Measurements from ENCODE around the gene PIH1D1.
"Not testable (repeated sequence)": the region's sequence is repeated elsewhere in the genome, so short reads cannot be mapped to it uniquely, and the experiment has no call there.

Gene PIH1D1

DNA sequence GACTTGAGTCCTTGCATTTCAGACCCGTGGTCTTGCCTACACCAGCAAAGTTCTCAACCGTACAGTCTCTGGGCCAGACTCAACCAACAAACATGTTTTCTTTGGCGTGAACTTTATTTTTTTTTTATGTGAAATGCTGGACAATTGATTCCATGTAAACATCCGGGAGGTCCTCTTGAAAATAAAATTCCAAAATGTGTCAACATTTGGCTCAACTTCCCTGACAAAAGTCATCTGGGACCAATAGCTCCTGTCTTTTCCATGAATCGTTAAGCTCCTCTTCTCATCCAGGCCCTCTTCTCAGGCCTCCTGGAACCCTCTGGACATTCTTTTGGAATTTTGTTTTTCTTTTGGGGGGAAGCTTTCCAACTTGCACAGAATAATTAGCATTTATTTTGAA, 4.2 kb upstream of the PIH1D1 start:
- no peak for DNase-seq (ENCODE audit: low read depth)

DNA sequence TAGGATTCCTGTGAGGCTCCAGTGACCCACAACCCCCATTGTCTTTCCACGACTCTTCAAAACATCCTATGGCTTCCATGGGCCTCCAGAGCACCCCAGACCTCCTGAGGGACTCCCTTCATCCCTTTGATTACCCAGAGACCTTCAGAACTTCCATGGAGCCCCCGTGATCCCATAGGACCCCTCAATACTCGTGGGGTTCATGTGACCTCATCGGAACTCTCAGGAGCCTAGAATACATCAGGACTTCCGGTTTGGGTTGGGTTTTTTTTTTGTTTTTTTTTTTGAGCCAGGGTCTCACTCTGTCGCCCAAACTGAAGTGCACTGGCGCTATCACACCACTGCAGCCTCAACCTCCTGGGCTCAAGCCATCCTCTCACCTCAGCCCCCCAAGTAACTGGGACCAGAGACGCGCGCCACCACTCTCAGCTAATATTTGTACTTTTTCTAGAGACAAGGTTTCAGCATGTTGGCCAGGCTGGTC, 2.2 kb upstream of the PIH1D1 start:
- DNase-seq (ENCODE audit: low read depth), result no peak

DNA sequence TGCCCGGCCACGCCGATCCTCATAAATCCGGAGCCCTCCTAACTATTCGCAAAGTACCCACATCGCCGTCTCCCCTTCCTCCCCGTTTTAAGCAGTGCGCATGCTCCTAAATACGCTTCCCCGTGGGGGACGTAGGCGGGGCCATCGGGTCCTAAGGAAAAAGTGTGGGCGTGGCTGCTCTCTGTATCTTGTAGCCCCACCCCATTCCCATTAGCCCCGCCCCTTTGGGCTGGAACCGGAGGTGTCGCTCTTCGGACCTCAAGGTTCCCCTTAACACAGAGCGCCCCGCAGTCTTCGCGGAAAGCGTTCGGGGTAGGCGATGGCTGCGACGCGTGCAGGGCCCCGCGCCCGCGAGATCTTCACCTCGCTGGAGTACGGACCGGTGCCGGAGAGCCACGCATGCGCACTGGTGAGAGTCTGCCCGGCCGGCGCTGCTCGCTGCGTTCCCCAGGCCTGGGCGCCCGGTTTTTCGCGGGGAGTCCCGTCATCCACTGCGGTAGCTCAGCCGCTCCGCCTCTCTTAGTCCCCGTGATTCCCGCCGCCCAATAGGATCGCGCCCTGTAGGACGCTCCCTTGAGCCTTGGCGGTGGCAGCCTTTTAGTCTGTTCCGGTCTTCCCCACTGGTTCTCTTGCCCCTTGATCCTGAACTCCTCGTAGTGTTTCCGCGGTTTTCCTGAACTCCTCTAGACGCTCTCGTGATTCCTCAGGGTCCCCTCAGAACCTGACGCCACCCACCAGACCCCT, 1.6 kb upstream of the PIH1D1 start, which contains the start of gene ALDH16A1:
Gene ALDH16A1, plus strand, starts transcription at position 213 of the 744 bp plus-strand sequence. Its CDS starts 107 bp downstream, at position 320.
- DNase-seq (ENCODE audit: low read depth), result peak; percentile 85

DNA sequence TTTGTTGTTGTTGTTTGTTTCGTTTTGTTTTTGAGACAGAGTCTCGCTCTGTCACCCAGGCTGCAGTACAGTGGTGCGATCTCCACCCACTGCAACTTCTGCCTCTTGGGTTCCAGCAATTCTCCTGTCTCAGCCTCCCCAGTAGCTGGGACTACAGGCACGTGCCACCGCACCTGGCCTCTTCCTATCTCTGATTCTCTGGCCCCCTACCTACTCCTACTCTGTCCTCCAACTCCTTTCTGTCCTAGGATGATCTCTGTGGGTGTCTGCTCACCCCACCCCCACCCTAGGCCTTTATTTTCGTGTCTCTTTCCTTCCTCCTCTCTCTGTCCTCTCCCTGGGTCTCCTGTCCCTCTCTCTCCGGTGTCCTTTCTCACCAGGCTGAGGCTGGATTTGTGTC, 1.2 kb downstream of the PIH1D1 start:
- no peak for DNase-seq (ENCODE audit: low read depth)

DNA sequence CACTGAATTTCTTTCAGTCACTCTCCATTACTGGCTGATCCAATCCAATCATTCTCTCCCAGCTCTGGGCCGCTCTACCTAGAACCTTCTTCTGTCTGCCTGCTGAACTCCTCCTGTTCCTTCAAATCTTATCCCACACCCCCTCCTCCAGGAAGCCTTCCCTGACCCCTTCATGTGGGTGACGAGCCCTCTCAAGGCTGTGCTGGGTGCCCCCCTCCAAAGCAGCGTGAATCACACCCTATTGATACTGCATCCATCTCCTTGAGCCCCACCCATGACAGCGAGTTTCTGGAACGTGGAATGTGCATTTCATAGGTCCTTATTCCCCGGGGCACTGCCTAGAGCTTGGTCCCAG, 3.2 kb downstream of the PIH1D1 start:
- no peak for DNase-seq (ENCODE audit: low read depth)

DNA sequence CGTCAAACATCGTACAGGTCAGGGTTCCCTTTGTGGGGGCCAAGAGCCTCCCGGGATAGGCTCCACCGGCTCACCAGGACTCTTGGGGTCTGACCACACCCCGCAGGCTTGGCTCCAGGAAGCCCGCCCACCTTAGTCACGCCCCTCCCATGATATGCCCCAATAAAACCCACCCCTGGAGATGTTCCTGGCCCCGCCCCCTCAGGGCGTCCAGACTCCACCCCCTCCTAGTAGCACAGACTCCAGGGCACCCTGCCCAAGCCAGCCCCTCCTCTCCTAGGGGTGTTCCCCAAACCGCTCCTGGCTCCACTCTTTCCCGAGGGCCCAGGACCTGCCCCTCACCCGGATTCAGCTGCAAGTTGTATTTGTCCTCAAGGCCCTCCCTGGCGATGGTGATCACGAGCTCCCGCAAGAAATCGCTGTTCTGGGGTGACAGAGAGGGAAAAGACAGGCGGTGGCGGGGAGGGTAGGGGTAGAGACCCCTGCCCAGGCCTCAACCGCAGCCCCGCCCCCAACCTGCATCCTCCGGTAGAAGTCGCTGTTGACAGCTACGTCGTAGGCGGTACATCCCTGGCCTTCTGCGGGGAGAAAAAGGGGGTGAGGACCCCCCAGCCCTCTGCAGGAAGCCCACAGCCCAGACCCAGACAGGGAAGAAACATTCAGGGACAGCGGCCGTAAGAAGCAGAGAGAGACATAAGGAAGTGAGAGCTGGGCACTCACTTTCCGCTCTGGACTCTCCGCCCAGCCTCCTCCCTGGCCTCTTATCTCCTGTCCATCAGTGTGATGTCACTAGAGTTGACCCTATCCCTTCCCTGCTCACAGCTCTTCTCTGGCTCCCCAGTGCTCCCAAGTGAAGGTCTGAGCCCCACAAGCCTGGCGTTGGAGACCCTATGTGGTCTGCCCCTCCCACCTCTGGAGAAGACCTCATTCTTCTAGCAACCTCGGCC, 3.9 kb downstream of the PIH1D1 start:
- DNase-seq (ENCODE audit: low read depth), result no peak

DNA sequence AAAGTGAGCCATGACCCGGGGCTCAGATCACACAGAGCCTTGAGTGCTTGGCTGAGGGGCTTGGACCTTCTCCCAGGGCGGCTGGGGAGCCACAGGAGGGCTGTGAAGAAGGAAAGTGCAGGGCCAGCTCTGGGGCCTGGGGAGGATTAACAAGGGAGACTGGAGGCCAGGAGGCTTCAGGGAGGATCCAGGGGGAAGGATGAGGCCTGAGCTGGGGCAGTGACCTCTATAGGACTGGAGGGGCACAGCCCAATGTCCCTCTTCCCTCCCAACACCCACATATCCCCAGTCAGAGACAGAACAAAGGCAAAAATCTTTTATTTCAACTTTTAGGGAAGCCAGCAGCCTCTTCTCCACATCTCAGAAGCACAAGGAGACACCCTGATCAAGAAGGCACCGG, 5.6 kb downstream of the PIH1D1 start:
- no peak for DNase-seq (ENCODE audit: low read depth)

DNA sequence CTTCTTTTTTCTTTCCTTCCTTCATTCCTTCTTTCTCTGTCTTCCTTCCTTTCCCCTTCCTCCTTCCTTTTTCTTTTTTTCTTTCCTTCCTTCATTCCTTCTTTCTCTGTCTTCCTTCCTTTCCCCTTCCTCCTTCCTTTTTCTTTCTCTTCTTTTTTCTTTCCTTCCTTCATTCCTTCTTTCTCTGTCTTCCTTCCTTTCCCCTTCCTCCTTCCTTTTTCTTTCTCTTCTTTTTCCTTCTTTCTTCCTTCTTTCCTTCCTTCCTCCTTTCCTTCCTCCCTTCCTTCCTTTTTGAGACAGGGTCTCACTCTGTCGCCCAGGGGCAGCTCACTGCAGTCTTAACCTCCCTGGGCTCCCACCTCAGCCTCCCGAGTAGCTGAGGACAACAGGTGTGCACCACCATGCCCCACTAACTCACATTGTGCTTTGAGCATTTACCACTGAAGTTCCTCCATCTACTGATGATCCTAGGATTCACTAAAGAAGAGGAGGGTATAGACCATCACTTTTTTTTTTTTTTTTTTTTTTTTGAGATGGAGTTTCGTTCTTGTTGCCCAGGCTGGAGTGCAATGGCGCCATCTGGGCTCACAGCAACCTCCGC, 7.4 kb downstream of the PIH1D1 start:
- not testable (repeated sequence) for DNase-seq (ENCODE audit: low read depth)

DNA sequence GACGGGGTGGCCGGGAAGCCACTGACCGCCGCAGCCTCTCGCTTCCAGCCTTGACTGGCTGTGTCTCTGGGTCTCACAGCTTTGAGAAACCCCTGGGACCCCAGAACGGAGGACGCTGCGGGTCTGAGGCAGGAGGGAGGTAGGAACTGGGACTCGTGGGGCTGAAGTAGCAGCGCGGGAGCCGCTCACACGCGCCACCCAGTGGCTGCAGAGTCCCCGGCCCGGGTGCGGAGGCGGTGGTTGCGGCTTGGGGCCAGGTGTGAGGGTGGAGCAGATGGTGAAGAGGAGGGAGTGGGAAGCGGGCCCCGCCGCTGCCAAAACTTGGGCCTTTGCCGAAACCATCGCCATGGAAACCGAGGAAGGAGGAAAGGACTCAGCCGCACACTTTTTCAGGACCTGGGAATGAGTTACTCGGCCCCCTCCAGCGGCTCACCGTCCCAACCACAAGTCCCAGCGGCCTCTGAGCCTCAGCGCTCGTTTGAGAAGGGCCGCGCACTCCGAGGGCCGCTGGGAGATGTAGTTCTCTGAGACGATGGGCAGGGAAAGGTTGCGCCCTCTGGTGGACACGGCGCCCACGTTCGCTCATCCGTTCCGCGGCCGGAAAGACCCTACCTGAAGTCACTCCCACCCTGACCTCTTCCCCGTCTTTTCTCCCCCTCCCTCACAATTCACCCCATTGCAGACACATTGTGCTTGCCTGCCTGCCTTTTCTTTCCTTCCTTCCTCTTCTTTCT, 8.1 kb downstream of the PIH1D1 start:
- DNase-seq (ENCODE audit: low read depth), result peak; percentile 81

DNA sequence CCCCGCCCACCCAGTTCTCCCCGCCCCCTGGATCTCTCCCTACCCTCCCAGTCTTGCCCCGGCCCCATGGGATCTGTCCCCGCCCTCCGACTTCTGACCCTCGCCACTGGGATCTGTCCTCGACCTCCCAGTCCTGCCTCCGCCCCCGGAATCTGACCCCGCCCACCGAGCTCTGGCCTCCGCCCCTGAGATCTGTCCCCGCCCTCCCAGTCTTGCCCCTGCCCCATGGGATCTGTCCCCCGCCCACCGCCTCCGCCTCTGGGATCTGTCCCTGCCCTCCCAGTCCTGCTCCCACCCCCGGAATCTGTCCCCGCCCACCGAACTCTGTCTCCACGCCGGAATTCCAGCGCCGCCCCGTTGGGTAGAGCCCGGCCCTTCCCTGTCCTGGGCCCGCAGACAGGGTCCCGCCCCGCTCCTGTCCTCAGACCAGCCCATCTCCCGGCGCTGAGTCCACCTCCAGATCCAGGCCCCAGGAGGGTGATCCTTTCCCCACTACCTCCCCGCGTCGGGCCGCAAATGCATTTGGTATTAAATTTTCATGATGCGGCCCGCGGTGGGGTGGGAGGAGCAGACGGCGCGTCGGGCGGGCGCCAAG, 8.7 kb downstream of the PIH1D1 start:
- peak; percentile 31 for DNase-seq (ENCODE audit: low read depth)

DNA sequence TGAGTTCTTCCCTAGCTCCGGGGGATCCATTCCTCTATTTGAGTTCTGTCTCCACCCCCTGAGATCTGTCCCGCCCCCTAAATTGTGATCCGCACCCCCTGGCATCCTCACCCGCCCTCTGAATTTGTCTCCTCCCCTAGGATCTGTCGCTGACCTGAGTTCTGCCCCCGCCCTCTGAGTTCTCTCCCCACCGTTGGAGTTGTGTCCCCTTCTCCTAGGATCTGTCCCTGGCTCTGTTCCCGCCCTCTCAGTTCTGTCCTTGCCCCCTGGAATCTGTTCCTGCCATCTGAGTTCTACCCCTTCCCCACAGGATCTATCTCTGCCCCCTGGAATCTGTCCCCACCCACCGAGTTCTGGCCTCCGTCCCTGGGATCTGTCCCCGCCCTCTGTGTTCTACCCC, 9.3 kb downstream of the PIH1D1 start:
- DNase-seq (ENCODE audit: low read depth), result no peak

DNA sequence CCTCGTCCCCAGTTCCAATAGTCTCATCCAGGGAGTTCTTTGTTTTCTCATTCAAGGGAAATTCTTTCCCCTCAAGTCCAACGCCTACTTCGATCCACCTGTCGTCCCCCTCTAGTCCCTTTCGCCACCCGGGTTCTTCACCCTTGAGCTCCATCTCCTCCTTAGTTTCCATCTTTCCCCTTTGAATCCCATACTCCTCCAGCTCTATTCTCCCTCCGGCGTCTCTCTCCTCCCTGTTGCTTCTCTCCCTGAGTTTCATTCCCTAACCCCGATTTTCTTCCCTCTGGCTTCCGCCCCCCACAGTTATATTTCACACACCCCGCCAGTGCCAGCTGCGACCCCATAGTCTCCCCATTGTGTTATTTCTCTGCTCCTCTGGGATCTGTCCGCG, 9.7 kb downstream of the PIH1D1 start:
- DNase-seq (ENCODE audit: low read depth), result no peak

DNA sequence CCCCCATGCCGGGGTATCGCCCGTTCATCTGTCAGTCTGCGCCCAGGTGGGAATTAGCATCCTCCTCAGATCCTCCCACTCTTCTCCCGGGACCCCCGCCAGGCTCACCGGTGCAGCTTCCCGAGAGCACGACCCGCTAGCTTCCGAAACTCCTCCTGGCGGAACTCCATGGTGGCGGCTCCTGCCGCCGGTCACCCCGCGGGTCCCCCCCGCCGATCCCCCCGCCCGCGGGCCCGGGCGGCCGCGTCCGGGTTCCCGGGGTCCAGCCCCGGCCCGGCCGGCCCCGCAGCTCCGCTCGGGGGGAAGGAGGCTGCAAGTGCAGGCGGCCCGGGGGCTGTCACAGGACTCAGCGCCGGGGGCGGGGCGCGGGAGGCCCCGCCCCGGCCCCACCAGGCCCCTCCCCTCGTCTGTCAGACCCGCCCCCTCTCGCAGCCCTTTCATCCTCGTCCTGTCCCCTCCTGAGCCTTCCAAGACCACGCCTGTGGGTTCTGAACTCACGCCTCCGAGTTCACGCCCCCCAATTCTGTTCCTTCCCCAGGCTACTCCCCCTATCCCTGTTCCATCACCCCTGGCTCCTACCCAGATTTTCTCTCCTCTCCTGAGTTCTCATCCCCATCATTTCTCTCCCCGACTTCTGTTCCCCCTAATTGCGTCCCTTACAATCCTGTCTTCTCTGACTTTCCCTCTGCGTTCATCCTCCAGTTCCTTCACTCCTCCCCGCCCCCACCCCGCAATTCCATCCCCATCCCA, 10.2 kb downstream of the PIH1D1 start, which contains the start of gene SLC17A7:
Gene SLC17A7, minus strand, starts transcription at position 318 of the 750 bp plus-strand sequence. Its CDS starts 148 bp downstream, at position 170.
- DNase-seq (ENCODE audit: low read depth), result no peak

DNA sequence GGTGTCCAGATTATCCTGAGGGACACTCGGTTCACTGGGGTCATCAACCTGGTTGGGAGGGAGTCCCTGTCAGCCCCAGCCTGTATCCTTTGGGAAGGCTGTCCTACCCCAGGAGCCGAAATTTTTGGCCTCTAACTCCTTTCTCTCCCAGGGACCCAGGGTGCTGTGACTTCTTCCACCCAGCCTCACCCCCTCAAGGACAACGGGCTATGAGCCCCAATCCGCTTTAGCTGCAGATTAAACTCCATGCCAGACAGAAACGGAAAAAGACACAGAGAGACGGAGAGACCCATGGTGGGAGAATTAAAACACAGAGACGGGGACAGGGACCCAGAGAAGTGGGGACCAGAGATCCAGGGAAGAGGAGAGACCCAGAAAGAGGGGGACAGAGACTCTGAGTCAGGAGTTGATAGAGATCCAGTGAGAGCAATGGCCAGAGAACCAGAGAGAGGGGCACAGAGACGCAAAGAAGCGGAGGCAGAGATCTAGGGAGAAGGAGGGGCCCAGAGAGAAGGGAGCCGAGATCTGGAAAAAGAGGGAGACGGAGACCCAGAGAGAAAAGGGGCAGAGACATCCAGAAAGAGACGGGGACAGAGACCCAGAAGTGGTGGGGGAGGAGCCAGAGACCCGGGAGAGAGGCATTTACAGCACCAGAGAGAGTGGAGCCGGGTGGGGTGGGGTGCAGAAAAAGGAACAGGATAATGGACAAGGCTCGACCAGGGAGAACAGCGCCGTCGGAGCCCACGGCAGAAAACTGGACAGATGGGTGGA, 11.0 kb downstream of the PIH1D1 start:
- no peak for DNase-seq (ENCODE audit: low read depth)

DNA sequence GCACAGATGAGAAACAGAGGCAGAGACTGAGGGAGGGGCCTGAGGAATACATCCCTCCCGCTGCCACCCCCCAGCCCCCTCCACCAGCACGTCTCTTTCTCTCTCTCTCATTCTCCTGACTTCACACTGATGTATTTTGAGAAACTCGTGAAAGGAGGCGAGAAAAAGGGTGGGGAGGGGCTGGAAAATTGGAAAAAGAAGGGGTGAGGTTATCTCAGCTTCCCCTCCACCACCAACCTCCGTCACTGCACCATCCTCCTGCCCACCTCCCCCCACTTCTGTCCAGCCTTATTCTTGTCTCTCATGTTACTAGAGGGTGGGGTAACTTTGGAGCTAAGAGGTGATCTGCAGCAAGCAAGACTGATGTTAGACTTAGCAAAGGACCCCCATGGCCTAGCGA, 11.8 kb downstream of the PIH1D1 start:
- DNase-seq (ENCODE audit: low read depth), result no peak

DNA sequence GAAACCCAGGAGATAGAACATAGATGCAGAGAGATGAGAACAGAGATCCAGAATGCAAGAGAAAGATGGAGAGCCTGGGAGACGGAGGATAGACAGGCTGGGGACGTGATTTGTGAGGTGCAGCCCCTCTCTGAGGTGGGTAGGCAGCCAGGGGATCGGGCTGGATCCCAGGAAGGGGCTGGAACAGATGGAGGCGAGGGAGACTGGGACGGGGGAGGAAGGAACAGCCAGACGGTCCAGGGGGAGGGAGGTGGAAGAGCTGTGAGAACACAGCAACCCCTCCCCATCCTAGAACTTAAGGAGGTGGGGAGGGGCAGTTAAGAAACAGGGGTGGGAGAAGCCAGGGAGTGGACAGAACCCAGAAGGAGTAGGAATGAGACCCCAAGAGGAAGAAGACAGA, 13.4 kb downstream of the PIH1D1 start:
- no peak for DNase-seq (ENCODE audit: low read depth)

DNA sequence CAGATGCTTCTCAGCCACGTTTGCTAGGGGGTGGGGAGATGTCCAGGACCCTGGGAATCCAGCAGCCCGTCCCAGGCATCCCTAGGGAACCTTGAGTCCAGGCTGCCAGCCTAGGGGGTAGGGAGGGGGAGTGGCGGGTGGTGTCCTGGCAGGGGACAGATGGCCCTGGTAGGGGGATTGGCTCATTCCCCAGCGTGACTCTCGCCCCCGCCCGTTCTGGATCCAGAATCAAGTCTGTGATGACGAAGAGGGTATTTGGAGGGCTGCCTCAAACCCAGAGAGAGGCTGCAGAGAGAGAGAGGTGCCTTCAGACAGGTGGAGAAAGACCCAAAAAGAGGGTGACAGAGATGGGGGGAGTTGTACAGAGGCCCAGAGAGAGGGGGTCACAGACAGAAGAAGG, 14.4 kb downstream of the PIH1D1 start:
- DNase-seq (ENCODE audit: low read depth), result no peak

DNA sequence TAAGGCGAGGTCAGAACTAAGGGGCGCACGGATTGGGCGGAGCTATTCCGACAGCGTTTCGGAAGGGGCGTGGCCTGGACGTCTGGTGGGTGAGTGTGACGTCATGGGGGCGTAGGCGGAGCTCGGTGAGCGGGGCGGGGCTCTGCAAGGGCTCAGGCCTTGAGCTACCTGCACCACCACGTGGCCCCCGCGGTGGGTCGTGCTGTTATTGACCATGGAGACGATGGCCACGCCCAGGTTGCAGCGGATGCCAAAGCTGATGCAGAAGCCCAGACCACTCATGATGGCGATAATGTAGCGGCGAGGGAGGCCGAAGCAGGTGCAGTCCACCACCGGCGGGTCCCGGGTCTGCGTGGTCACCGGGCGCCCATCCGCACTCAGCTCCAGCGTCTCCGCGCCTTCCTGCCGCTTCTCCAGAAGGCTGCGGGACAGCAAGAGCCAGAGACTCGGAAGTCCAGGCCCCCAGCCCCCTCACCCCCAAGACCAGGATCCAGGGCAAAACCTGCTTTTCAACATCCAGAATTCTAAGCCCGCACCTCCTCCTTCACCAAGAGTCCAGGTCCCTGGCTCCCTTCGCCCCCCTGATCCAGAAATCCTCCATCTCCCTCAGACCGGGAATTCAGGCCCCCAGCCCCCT, 15.1 kb downstream of the PIH1D1 start:
- DNase-seq (ENCODE audit: low read depth), result no peak

DNA sequence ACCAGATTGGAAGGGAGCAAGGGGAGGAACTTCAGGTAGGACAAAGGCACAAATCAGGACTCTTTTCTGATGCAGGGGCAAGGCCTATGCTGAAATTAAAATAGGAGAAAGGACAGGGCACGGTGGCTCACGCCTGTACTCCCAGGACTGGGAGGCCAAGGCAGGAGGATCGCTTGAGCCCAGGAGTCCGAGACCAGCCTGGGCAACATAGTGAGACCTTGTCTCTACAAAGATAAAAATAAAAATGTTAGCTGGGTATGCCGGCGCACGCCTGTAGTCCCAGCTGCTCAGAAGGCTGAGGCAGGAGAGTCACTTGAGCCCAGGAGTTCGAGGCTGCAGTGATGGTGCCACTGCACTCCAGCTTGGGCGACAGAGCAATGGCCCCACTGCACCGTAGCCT, 15.9 kb downstream of the PIH1D1 start:
- DNase-seq (ENCODE audit: low read depth), result no peak

Data from non-pigmented ciliary epithelial cell (primary cell).